NCI-H2196 (cell line): ENCODE results near the gene GAL3ST1.
"Not testable (repeated sequence)": the region's sequence is repeated elsewhere in the genome, so short reads cannot be mapped to it uniquely, and the experiment has no call there.

ENCODE experiments used
- DNase-seq: peaks from one replicate; lab custom pipeline; 2025; ENCODE audit not compliant: unreplicated experiment; lab: John Stamatoyannopoulos, UW

The GAL3ST1 gene

GRCh38 chr22:30566125-30566524 lies 8.3 kb downstream of the GAL3ST1 start:
- DNase-seq: no peak

- DNase-seq: no peak
Measured at GRCh38 chr22:30565341-30565740, 9.1 kb downstream of the GAL3ST1 start.

- no peak for DNase-seq
Measured at GRCh38 chr22:30564761-30565119, 9.7 kb downstream of the GAL3ST1 start.

- no peak for DNase-seq
Measured at GRCh38 chr22:30564045-30564760, 10.3 kb downstream of the GAL3ST1 start.

- no peak for DNase-seq
Measured at GRCh38 chr22:30562366-30562765, 12.1 kb downstream of the GAL3ST1 start.

GRCh38 chr22:30561402-30562189 lies 12.9 kb downstream of the GAL3ST1 start:
- no peak for DNase-seq

- not testable (repeated sequence) for DNase-seq
Measured at GRCh38 chr22:30560643-30561202, 13.7 kb downstream of the GAL3ST1 start.

- no peak for DNase-seq
Measured at GRCh38 chr22:30559889-30560288, 14.6 kb downstream of the GAL3ST1 start.

- DNase-seq: no peak
Measured at GRCh38 chr22:30557243-30557642, 17.2 kb downstream of the GAL3ST1 start.

GRCh38 chr22:30556388-30556787 lies 18.1 kb downstream of the GAL3ST1 start:
- no peak for DNase-seq

GRCh38 chr22:30555282-30556210 lies 18.9 kb downstream of the GAL3ST1 start:
- no peak for DNase-seq

GRCh38 chr22:30553971-30554370 lies 20.5 kb downstream of the GAL3ST1 start:
- no peak for DNase-seq

- DNase-seq: no peak
Measured at GRCh38 chr22:30552719-30553118, 21.7 kb downstream of the GAL3ST1 start.

- DNase-seq: not testable (repeated sequence)
Measured at GRCh38 chr22:30551813-30552212, 22.7 kb downstream of the GAL3ST1 start.

GRCh38 chr22:30547188-30547587 lies 27.3 kb downstream of the GAL3ST1 start:
- no peak for DNase-seq

GRCh38 chr22:30546616-30547015 lies 27.8 kb downstream of the GAL3ST1 start, which contains the start of gene SEC14L6:
Gene SEC14L6, minus strand, starts transcription at chr22:30546741. Its CDS starts 59 bp downstream, at chr22:30546682.
- no peak for DNase-seq

GRCh38 chr22:30542811-30543188 lies 31.7 kb downstream of the GAL3ST1 start:
- DNase-seq: no peak

GRCh38 chr22:30541961-30542810 lies 32.3 kb downstream of the GAL3ST1 start:
- no peak for DNase-seq

- DNase-seq: not testable (repeated sequence)
Measured at GRCh38 chr22:30541511-30541910, 33.0 kb downstream of the GAL3ST1 start.

GRCh38 chr22:30539368-30539767 lies 35.1 kb downstream of the GAL3ST1 start:
- no peak for DNase-seq
